Ascending aorta (tissue), 2 donors: ENCODE results near the gene INO80B. TPM values are rescaled to one million over a fixed set of nuclear protein-coding genes. Genes with fewer than 3 reads are reported as not detected.

Source experiments
- DNase-seq, 2 donors: peaks; one replicate each; pipeline ENCODE4 v3.0.0-alpha.2; 2019; ENCODE audit warnings: low spot score in 2 of 2
- H3K27ac ChIP-seq, 2 donors: fragments of 200-600 bp; sonication (generic); one replicate each; pipeline ENCODE4 v1.5.1; 2016 to 2017; ENCODE audit warnings: mild to moderate bottlenecking in 1 of 2
- H3K27me3 ChIP-seq: fragments of 200-600 bp; sonication (generic); one replicate; pipeline ENCODE4 v1.5.1; 2017
- H3K36me3 ChIP-seq, 2 donors: fragments of 200-600 bp; sonication (generic); one replicate each; pipeline ENCODE4 v1.5.1; 2016
- H3K4me1 ChIP-seq, 2 donors: fragments of 200-600 bp; sonication (generic); one replicate each; pipeline ENCODE4 v1.5.1; 2016 to 2017; ENCODE audit warnings: mild to moderate bottlenecking in 1 of 2
- H3K4me3 ChIP-seq, 2 donors: fragments of 200-600 bp; sonication (generic); one replicate each; pipeline ENCODE4 v1.5.1; 2016 to 2017; ENCODE audit warnings: mild to moderate bottlenecking in 1 of 2
- H3K9me3 ChIP-seq, 2 donors: fragments of 200-600 bp; sonication (generic); one replicate each; pipeline ENCODE4 v1.5.1; 2016
- CTCF ChIP-seq, 3 experiments: fragments of 200-600 bp in 2 of 3; fragments of 450-650 bp in 1 of 3; sonication (generic) in 2 of 3; IDR thresholded peaks; one replicate each; pipeline ENCODE4 v1.5.1; 2016 to 2019; ENCODE audit warnings: antibody characterized with exemption in 3 of 3, mild to moderate bottlenecking in 1 of 3, moderate library complexity in 1 of 3
- intact Hi-C: fragments of 100-400 bp; cut with DNase I; formaldehyde crosslinking; loops from one replicate; pipeline ENCODE4 v1.15.1; 2023
- total RNA-seq: library from RNA; depleted of rRNA; stranded (reverse); fragments of >200 nt; gene quantifications from one replicate; pipeline ENCODE4 v1.1.0, GENCODE V29; 2016

Gene INO80B
- total RNA-seq, 1 donor from 2014 or later: 79.4 TPM

- no peak for TF ChIP-seq CTCF (IDR thresholded peaks at IDR 0.05)
- peaks cover 3 to 29% of the 10 kb centered on the region in 2 donors for H3K4me1 ChIP-seq
- peak overlapping the region in 1 of 2 donors; percentile 61 for H3K27ac ChIP-seq
- H3K36me3 ChIP-seq: peaks cover 7 to 14% of the 10 kb centered on the region in 2 donors
- peaks cover 4% of the 10 kb centered on the region for H3K27me3 ChIP-seq
- no peaks in the 10 kb centered on the region for H3K9me3 ChIP-seq
- peak overlapping the region; percentile 54 to 68 for H3K4me3 ChIP-seq
- intact Hi-C loops: no loop called here
- no peak for DNase-seq
Measured at GRCh38 chr2:74503506-74504475, 48.9 kb downstream of the INO80B start.

GRCh38 chr2:74504591-74504990, 49.7 kb downstream of the INO80B start:
- DNase-seq: no peak
- Histone ChIP-seq H3K4me3 (no peak overlapping the region), H3K4me1 (peaks cover 3 to 24% of the 10 kb centered on the region in 2 donors), H3K9me3 (no peaks in the 10 kb centered on the region), H3K36me3 (peaks cover 7 to 14% of the 10 kb centered on the region in 2 donors), H3K27me3 (no peaks in the 10 kb centered on the region), H3K27ac (no peak overlapping the region)
- intact Hi-C loops: no loop called here
- TF ChIP-seq CTCF (IDR thresholded peaks at IDR 0.05): no peak

- Histone ChIP-seq H3K4me1 (peaks cover 3 to 24% of the 10 kb centered on the region in 2 donors), H3K36me3 (peaks cover 7 to 14% of the 10 kb centered on the region in 2 donors), H3K9me3 (no peaks in the 10 kb centered on the region), H3K4me3 (no peak overlapping the region), H3K27ac (no peak overlapping the region), H3K27me3 (no peaks in the 10 kb centered on the region)
- no peak for TF ChIP-seq CTCF (IDR thresholded peaks at IDR 0.05)
- intact Hi-C loops: loop anchor here (2.0 to 5.0 kb wide), 2 partner anchors 51 to 332 kb away; partner anchors contain the start of gene INO80B
- no peak for DNase-seq
Measured at GRCh38 chr2:74505448-74506246, 50.8 kb downstream of the INO80B start.

- no peaks in the 10 kb centered on the region for H3K27me3 ChIP-seq
- H3K36me3 ChIP-seq: peaks cover 7 to 14% of the 10 kb centered on the region in 2 donors
- peak; percentile 97 to 99 for DNase-seq
- intact Hi-C loops: loop anchor here (1.0 to 5.0 kb wide), 7 partner anchors 22 to 330 kb away; partner anchors contain the start of genes AUP1, DOK1, HTRA2 and INO80B
- no peaks in the 10 kb centered on the region for H3K9me3 ChIP-seq
- peak within 1 kb of the TSS; percentile 76 to 78 for H3K4me3 ChIP-seq
- H3K27ac ChIP-seq: peak within 1 kb of the TSS; percentile 99
- H3K4me1 ChIP-seq: peaks cover 3 to 24% of the 10 kb centered on the region in 2 donors
- TF ChIP-seq CTCF (IDR thresholded peaks at IDR 0.05): peak in 2 of 3 experiments; percentile 19 to 27
Measured at GRCh38 chr2:74507145-74507925, 52.4 kb downstream of the INO80B start, which contains the start of gene PCGF1. Gene PCGF1 (minus strand): TSS chr2:74507695. CDS start chr2:74507668, 27 bp downstream.

Other genes with a start within 250 kb of the INO80B start
- 0.11 TPM for gene SLC4A5, start 111.7 kb upstream of the INO80B start, total RNA-seq
- 152 TPM for gene DCTN1, start 74.8 kb upstream of the INO80B start, total RNA-seq
- gene C2orf81, start 33.5 kb upstream of the INO80B start, total RNA-seq: 10.3 TPM
- gene WDR54, start 33.4 kb upstream of the INO80B start, total RNA-seq: 5.5 TPM
- 9.5 TPM for gene RTKN, start 13.2 kb upstream of the INO80B start, total RNA-seq
- 18.1 TPM for gene WBP1, start 3.4 kb downstream of the INO80B start, total RNA-seq
- 71.9 TPM for gene MOGS, start 10.3 kb downstream of the INO80B start, total RNA-seq
- 37.7 TPM for gene MRPL53, start 17.6 kb downstream of the INO80B start, total RNA-seq
- 16.5 TPM for gene CCDC142, start 27.9 kb downstream of the INO80B start, total RNA-seq
- 19.5 TPM for gene TTC31, start 28.0 kb downstream of the INO80B start, total RNA-seq
- gene LBX2, start 44.5 kb downstream of the INO80B start, total RNA-seq: 3.0 TPM
- not detected for gene PCGF1, start 52.6 kb downstream of the INO80B start, total RNA-seq
- gene TLX2, start 59.4 kb downstream of the INO80B start, total RNA-seq: not detected
- gene DQX1, start 71.1 kb downstream of the INO80B start, total RNA-seq: not detected
- 120 TPM for gene AUP1, start 74.6 kb downstream of the INO80B start, total RNA-seq
- gene HTRA2, start 74.8 kb downstream of the INO80B start, total RNA-seq: 80.1 TPM
- 19.8 TPM for gene LOXL3, start 98.9 kb downstream of the INO80B start, total RNA-seq
- 68.1 TPM for gene DOK1, start 99.6 kb downstream of the INO80B start, total RNA-seq
- not detected for gene M1AP, start 193.2 kb downstream of the INO80B start, total RNA-seq
- 0.32 TPM for gene SEMA4F, start 199.2 kb downstream of the INO80B start, total RNA-seq